AG10803 (cell line): Measurements from ENCODE around the gene CHRNA5.
A peak's percentile ranks its signal among the peaks of the same experiment; 100 is the strongest.
"Not testable (repeated sequence)": the region's sequence is repeated elsewhere in the genome, so short reads cannot be mapped to it uniquely, and the experiment has no call there.

Source experiments
- DNase-seq: peaks from one replicate; pipeline ENCODE4 v3.0.0; 2010; ENCODE audit warnings: low read depth
- H3K4me3 ChIP-seq: 2 replicates; pipeline ENCODE4 v1.5.1; 2011; ENCODE audit warnings: mild to moderate bottlenecking, low read length, control low read depth
- TF ChIP-seq, protein P1 (sequence below): conservative IDR thresholded peaks from 2 replicates; pipeline ENCODE4 v1.5.1; 2011; ENCODE audit warnings: mild to moderate bottlenecking, low read length, control low read depth, inconsistent platforms

Gene CHRNA5

DNA sequence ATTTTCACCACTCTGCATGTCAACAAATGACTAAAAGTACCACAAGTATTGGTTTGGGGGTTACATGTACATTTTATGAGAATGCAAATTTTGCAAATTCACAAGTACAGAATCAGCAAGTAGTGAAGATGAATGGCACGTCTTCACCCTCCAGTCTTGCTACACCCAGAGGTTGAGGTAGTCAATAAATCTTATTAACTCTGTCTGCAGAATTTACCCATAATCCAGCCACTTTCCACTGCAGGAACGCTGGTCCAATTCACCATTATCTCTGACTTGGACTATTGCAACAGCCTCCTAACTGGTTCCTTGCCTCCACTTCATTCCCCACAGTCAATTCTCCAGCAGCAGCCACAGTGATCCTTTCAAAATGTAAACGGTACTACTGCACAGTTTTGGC is 14.5 kb upstream of the CHRNA5 start:
- H3K4me3 ChIP-seq: no peak overlapping the region
- TF ChIP-seq, protein P1, sequence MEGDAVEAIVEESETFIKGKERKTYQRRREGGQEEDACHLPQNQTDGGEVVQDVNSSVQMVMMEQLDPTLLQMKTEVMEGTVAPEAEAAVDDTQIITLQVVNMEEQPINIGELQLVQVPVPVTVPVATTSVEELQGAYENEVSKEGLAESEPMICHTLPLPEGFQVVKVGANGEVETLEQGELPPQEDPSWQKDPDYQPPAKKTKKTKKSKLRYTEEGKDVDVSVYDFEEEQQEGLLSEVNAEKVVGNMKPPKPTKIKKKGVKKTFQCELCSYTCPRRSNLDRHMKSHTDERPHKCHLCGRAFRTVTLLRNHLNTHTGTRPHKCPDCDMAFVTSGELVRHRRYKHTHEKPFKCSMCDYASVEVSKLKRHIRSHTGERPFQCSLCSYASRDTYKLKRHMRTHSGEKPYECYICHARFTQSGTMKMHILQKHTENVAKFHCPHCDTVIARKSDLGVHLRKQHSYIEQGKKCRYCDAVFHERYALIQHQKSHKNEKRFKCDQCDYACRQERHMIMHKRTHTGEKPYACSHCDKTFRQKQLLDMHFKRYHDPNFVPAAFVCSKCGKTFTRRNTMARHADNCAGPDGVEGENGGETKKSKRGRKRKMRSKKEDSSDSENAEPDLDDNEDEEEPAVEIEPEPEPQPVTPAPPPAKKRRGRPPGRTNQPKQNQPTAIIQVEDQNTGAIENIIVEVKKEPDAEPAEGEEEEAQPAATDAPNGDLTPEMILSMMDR: no peak
- no peak for DNase-seq

DNA sequence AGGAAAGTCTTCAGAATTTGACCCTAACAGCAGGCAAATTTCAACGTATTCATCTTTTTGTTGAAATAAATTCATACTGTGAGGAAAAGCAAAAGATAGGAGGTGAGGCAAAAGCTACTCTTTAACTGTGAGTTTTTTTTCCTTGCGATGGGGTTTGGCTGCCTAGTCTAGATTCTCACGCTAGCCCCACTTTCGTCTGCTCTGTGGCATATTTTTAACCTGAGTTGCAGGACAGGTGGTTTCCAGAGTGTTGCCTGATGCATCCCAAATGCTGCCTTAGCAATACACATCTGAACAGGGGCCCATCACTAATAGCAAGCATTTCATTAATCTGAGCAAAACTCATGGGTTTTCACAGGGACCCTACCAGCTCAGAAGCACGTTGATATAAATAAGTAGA is 13.4 kb upstream of the CHRNA5 start:
- no peak overlapping the region for H3K4me3 ChIP-seq
- TF ChIP-seq, protein P1: no peak
- DNase-seq: no peak

DNA sequence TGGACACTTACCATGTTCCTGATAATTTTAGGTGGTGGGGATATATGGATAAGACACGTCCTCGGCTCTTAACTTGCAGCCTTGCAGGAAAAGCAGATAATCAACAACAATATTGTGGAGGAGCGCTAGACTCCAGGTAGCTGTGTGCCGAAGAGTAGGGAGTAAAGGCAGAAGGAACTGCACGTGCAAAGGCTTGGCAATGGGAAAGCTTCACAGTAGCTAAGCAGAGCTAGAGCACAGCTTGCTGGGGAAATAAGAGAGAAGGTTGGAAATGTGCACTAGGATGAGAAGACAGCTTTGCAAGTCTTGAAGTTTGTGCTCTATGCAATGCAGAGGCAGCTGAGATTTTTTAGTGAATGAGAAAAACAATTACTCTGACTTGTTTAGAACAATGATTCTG is 12.7 kb upstream of the CHRNA5 start:
- DNase-seq: no peak
- TF ChIP-seq, protein P1: no peak
- H3K4me3 ChIP-seq: no peak overlapping the region

DNA sequence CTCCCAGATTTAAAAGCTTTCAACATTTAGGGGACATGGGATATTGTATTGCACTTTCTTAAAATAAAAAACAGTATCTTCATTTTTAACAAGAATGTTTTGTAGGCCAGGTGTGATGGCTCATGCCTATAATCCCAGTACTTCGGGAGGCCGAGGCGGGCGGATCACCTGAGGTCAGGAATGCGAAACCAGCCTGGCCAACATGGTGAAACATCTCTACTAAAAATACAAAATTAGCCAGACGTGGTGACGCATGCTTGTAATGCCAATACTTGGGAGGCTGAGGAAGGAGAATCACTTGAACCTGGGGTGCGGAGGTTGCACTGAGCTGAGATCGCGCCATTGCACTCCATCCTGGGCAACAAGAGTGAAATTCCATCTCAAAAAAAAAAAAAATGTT is 5.1 kb upstream of the CHRNA5 start:
- not testable (repeated sequence) for DNase-seq, H3K4me3 ChIP-seq

DNA sequence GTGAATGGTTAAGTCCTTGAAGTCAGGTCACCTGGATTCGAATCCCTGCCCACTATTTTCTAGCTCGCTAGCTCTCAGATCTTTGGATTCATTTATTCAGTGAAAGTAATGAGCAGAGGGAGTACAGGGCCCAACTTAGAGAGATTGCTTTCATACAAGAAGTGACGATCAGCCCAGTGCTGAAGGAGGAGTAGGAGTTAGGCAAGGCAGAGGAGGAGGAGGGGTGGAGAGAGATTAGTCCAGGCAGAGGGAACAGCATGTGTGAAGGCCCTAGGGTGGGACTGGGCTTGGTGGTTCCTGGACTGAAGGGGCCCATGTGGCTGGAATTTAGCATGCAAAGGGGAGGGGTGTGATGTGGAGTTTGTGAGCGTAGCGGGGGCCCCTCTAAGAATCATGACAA is 3.8 kb upstream of the CHRNA5 start:
- TF ChIP-seq, protein P1: no peak
- no peak for DNase-seq
- H3K4me3 ChIP-seq: no peak overlapping the region

DNA sequence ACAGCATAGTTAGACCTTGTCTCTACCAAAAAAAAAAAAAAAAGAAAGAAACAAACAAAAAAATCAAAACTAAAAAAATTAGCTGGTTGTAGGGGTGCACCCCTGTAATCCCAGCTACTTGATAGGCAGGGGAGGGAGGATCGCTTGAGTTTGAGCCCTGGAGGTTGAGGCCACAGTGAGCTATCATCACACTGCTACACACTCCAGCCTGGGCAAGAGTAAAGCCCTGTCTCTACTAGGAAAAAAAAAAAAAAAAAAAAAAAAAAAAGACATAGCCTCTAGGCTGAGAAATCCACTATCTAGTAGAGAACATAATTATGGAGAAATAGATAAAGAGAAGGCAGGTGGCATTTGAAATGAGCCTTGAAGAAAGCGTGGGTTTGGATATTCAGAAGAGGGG is 2.2 kb upstream of the CHRNA5 start:
- TF ChIP-seq, protein P1: no peak
- no peak for DNase-seq
- no peak overlapping the region for H3K4me3 ChIP-seq

DNA sequence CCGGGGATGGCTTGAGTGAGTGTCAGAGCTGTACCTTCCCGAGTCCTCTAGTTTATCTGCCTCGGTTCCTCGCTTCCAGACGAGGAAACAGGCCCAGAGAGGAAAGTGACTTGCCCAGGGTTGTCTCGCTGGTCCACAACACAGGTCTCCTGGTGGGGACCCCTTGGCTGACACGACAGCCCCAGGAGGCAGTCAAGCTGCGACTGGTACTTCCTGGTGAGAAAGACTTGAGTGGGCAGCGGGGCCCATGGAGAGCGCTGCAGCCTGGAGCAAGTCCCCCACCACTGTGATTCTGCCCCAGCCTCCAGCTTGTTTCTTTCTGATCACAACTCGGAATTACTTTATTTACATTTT is 600 bp upstream of the CHRNA5 start:
- TF ChIP-seq, protein P1: no peak
- no peak for DNase-seq
- H3K4me3 ChIP-seq: peak overlapping the region; percentile 66
